ENCODE data around the gene FOXJ2.

DNA sequence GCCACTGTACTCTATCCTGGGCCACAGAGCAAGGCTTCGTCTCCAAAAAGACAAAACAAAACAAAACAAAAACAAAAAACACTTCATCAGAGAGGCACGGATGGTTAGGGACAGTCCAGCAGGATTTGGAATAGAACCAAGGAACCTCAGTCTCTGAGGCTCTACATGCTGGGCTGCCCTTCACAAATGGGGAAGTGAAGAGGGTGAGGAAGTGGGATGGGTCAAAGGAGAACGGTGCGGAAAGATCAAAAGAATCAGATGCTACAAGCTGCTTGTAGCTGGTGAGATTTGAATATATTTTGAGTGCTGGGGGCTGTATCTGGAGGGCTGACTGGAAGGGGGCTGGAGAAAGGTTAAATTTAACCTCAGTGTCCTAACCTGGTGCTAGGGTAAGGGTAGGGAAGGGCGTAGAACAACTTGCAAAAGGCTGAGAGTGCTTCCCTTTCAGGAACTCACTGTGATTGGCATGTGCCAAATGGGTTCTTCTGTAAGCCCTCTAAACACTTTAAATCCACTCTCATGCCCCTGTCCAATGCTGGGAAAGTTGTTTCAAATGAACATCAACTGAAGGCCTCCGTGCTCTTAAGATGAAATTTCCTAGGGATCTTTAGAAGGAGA, 4.6 kb downstream of the FOXJ2 start:
- TF ChIP-seq, protein P1, sequence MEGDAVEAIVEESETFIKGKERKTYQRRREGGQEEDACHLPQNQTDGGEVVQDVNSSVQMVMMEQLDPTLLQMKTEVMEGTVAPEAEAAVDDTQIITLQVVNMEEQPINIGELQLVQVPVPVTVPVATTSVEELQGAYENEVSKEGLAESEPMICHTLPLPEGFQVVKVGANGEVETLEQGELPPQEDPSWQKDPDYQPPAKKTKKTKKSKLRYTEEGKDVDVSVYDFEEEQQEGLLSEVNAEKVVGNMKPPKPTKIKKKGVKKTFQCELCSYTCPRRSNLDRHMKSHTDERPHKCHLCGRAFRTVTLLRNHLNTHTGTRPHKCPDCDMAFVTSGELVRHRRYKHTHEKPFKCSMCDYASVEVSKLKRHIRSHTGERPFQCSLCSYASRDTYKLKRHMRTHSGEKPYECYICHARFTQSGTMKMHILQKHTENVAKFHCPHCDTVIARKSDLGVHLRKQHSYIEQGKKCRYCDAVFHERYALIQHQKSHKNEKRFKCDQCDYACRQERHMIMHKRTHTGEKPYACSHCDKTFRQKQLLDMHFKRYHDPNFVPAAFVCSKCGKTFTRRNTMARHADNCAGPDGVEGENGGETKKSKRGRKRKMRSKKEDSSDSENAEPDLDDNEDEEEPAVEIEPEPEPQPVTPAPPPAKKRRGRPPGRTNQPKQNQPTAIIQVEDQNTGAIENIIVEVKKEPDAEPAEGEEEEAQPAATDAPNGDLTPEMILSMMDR (conservative IDR thresholded peaks at IDR 0.05; ENCODE audit: low read depth, low read length), result no peak
- TF ChIP-seq EZH2 (IDR thresholded peaks at IDR 0.05; ENCODE audit: low read length, unreplicated experiment) (no peak), EZH2phosphoT487 (IDR thresholded peaks at IDR 0.05; ENCODE audit: borderline replicate concordance, low read length) (no peak)
